ENCODE results near the gene PRDM2.

- TF ChIP-seq POLR2AphosphoS5 (IDR thresholded peaks at IDR 0.05) = no peak
- no peak for TF ChIP-seq CTCF (IDR thresholded peaks at IDR 0.05 in 8 of 11, conservative IDR thresholded peaks at IDR 0.05 in 3 of 11)
- no peak for TF ChIP-seq POLR2A (IDR thresholded peaks at IDR 0.05)
Measured at GRCh38 chr1:13832536-13832935, 132.5 kb downstream of the PRDM2 start.

Data from spleen (tissue), 7 donors.